ENCODE measurements around the gene ARRDC3.

The ARRDC3 gene

DNA sequence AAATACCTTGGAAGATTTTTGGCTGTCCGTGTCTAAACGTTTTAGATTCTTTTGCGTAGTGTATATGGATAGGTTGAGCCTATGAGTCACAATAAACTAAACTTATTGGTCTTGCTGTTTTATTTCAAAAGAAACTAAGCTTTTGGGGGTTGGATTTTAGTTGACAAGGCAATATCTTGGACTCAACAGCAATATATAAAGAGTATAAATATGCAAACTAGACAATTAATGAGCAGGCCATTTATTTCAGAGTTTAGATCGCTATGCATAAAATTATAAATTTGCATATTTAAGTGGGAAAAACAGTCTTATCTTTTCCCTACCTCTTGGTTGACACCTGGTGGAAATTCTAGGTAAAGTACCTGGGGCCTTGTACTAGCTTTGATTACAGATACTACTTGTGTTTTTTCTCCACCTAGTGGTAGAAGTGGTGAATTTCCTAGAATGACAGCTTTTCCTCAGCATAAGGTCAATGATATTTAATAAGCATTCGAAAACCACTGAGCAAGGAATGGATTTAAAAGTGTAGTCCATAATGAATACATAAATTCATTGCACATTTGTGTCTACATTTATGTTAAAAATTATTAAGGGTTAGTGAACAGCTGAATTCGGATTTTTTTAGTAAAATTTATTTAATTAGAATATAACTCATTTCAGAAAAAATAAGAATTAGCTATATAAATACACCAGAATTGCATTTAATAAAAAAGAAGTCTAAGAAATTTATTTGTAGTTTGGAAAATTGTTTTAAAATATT is 1.7 kb upstream of the ARRDC3 start:
- DNase-seq (ENCODE audit: low spot score), result peak; percentile 95

GRCh38 chr5:91383956-91384300 is 811 bp upstream of the ARRDC3 start:
- peak; percentile 60 for DNase-seq (ENCODE audit: low spot score)

GRCh38 chr5:91382530-91383026 is 539 bp downstream of the ARRDC3 start:
- peak; percentile 73 for DNase-seq (ENCODE audit: low spot score)

DNA sequence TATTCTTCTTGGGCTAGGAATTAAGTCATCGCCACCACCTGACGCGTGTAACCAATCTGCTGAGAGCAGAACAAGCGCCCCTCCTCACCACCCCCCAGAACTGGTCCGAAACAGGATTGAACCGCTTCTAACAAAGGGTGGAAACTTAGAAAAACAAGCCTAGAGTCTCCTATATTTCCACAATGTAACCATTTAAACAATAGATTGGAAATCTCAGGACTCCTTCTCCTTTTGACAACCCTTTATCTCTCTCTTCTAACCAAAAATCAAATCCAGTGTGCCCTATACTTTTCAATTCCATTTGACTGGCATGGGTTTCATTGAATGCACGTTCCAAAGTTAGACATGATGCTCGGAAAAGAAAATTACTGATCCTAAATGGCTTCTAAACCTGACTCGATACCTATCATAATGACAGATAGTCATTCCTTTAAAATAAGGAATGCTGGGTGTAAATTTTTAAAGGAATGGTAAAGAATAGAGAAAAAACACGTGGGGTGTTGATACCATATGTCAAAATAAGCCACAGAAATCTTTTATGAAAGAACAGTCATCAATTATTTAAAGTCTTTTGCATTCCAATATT is 1.2 kb downstream of the ARRDC3 start:
- DNase-seq (ENCODE audit: low spot score), result peak; percentile 89

GRCh38 chr5:91381239-91381773 is 1.8 kb downstream of the ARRDC3 start:
- DNase-seq (ENCODE audit: low spot score), result no peak

DNA sequence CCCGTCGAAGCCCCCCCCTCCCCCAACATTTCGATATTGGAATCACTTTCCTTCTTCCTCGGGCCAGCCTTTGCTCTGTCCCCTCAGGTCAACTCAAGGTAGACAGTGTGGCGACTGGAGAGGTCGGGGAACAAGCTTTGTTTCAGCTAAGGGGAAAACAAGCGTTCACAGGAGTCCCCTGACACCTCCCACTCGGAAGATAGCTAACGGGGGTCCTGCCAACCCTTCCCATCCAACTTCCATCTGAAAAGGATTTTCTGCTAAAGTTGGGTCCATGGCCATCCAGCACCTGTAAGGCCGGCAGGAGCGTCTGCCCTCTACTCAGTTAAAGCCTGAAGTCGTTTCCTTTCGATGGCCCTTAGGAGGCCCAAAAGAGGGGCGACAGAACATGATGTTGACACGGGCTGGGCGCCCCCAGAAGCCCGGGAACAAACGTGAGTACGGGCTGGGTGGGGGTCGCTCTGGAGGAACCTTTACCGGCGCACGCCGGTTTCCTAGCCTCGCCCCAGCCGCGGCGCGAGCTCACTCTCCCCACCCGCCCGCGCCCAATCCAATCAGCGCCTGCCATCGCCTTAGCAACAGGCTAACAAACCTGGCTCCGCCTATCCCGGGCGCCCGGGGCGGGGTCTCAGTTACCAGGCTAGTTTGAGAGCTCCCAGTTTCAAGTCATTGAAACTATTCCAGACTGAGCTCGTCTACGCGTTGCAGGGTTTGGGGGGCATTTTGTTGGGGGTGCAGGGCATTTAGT is 2.5 kb downstream of the ARRDC3 start:
- peak; percentile 97 for DNase-seq (ENCODE audit: low spot score)

- DNase-seq (ENCODE audit: low spot score), result peak; percentile 93
Measured at GRCh38 chr5:91379914-91380490, 3.1 kb downstream of the ARRDC3 start.

GRCh38 chr5:91379246-91379913 is 3.7 kb downstream of the ARRDC3 start:
- DNase-seq (ENCODE audit: low spot score), result no peak

DNA sequence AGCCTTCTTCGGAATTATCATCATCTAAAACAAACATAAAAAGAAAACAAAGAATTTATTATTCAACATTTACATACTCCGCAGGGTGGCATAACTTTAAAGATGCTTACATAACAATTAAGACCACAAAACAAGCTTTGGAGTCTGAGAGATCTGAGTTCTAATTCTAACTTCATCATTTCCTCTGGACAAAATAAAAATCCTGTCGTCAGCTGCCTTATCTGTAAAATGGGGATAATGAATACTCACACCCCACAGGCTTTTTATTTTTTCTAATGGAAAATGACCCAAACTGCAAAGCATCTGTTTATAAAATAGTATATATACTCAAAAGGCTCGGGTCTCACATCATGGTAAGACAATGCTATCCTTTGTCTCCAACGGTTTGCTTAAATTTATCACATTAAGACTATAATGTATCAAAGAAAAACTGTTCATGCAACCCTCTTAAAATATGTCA is 4.3 kb downstream of the ARRDC3 start:
- DNase-seq (ENCODE audit: low spot score), result peak; percentile 27

GRCh38 chr5:91374893-91375520 is 8.1 kb downstream of the ARRDC3 start:
- no peak for DNase-seq (ENCODE audit: low spot score)

DNA sequence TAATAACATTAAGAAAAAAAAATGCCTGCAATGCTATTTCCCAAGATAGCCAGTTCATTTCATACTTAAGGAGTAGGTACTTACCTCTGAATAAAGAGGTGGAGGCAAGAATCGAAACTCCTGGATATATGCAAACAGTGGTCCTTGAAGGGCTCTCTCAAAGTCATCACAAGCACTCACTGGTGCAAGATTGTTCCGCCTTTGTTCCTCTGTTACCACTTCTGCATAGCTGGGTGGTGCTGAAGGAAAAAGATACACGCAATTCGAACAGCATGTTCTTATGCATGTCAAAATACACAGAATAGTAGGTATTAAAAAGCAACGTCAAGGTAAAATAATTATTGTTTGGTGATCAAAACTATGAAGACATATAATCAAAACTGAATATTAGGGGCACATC is 9.5 kb downstream of the ARRDC3 start:
- no peak for DNase-seq (ENCODE audit: low spot score)

DNA sequence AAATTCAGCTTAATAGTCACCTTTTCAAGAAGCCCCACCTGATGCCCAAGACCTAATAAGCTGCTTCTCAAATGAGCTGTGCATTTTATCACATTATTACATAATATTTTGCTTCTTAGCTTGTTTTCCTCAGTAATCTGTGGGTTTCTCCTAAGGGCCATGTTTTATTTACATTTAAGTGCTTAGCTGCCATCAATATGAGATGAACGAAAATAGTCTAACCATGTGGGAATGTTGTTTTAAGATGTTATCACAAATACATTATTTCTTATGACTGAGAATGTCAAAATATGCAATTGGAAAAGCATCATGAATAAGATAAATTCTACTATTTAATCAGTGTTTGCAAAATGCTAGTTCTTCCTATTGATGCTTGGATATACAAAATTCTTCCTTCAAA is 10.1 kb downstream of the ARRDC3 start:
- no peak for DNase-seq (ENCODE audit: low spot score)

GRCh38 chr5:91369480-91369879 is 13.6 kb downstream of the ARRDC3 start:
- DNase-seq (ENCODE audit: low spot score), result no peak

- DNase-seq (ENCODE audit: low spot score), result no peak
Measured at GRCh38 chr5:91367908-91368648, 15.0 kb downstream of the ARRDC3 start.

DNA sequence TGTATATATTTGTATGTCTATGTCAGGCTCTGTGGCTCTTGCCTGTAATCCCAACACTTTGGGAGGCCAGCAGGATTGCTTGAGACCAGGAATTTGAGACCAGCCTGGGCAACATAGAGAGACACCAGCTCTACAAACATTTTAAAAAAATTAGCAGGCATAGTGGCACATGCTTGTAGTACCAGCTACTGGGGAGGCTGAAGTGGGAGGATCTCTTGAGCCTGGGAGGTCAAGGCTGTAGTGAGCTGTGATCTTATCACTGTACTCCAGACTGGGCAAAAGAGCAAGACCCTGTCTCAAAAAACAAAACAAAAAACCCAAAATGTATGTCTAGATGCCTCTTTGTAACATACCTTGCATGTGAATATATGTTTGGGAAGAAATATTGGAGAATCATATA is 15.8 kb downstream of the ARRDC3 start:
- no peak for DNase-seq (ENCODE audit: low spot score)

DNA sequence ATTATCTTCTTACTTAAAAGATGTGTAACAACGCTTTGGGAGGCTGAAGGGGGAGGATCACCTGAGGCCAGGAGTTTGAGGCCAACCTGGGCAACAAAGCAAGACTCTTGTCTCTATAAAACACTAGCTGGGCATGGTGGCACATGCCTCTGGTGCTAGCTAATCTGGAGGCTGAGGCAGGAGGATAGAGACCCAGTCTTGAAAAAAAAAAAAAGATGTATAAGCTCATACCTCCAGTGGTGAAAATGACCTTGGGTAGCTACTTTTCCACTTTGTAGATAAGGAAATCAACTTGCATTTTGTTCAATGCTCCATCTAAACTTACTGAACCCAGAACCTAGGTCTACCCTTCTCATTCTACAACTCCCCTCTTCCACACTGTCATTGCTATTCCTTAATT is 16.6 kb downstream of the ARRDC3 start:
- DNase-seq (ENCODE audit: low spot score), result no peak

DNA sequence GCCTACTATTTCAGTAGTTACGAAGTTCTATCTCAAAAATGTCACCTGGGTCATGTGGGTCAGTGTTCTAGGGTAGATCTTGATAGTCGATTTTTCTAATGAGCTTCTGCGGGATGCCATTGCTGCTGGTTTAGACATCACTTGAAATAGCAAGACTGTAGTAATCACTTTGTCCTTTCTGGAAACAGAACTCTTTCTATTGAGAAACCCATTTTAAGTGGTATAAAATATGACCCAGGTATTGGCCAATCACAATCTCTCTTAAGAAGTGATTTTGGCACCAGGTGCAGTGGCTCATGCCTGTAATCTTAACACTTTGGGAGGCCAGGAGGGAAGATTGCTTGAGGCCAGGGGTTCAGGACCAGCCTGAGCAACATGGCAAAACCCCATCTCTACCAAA is 17.6 kb downstream of the ARRDC3 start:
- no peak for DNase-seq (ENCODE audit: low spot score)

DNA sequence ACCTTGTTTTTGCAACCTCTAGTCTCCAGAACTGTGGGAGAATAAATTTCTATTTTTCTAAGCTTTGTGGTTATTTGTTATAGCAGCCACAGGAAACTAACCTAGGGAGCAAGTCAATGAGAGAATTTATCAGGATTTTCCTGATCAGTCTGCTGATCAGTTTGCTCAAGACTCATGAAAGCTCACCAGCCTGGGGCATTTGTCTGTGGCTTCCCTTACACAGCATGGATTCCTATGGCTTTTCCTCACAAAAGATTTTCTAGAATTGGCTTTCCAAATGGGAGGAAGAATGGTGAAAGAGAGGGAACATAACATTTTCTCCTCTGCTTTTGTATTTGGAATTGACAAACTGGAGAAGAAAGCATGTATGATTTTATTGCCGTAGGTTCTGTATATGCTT is 20.2 kb downstream of the ARRDC3 start:
- DNase-seq (ENCODE audit: low spot score), result no peak

GRCh38 chr5:91361790-91362189 is 21.3 kb downstream of the ARRDC3 start:
- no peak for DNase-seq (ENCODE audit: low spot score)

DNA sequence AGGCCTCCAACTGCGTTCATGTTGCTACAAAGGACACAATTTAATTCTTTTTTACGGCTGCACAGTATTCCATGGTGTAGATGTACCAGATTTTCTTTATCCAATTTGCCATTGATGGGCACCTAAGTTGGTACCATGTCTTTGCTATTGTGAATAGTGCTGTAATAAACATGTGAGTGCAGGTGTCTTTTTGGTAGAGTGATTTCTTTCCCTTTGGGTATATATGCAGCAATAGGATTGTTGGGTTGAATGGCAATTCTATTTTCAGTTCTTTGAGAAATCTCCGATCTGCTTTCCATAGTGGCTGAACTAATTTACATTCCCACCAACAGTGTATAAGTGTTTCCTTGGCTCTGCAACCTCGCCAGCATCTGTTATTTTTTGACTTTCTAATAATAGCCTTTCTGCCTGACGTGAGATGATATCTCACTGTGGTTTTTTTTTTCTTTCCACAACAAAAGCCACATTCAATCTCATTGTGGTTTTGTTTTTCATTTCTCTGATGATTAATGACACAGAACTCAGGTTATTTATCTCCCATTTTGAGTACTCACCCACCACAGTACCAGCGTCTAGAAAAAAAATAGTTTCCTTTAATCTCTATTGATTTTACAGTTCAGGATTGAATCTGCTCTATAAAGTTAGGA is 21.9 kb downstream of the ARRDC3 start:
- peak; percentile 56 for DNase-seq (ENCODE audit: low spot score)
